ENCODE results near the gene MLKL.

Gene MLKL

DNA sequence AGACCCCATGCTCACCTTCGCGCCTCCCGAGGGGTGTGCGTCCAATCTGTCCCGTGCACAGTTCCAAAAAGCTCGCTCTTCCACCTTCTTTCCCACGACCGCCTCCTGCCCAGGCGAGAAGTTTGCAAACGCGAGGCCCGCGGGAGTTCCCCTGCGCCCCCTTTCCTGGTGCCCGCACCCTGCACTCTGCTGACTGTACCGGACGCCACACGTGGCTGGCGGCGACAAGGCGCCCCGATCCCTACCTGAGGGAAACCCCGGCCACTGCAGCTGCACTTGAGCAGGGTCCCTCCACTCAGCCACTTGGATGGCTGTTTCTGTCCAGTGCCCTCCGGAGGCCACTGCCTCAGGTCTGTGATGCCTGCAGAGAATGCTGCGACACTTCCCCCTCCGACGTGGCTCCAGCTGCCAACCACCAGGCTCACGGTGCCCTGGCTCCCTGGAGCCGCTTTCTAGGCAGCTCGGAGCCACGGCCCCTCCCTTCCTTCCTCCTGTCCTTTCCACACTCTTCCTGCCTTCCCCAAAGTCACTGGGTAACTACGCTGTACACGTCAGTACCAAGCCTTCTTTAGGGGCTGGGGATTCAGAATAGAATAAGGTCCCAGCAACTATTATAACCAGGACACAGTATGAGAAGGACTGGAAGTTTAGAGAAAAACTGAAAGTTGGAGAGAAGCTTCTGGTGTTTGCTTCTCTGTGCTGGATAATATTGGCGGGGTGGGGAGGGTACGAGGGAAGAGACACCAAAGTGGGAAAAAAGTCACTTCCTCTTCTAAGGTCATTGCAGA, at the start of gene MLKL:
Gene MLKL (minus strand): TSS at position 425 of the 788 bp plus-strand sequence. CDS start 5,105 bp downstream, outside the sequence.
- peak; percentile 32 for DNase-seq

DNA sequence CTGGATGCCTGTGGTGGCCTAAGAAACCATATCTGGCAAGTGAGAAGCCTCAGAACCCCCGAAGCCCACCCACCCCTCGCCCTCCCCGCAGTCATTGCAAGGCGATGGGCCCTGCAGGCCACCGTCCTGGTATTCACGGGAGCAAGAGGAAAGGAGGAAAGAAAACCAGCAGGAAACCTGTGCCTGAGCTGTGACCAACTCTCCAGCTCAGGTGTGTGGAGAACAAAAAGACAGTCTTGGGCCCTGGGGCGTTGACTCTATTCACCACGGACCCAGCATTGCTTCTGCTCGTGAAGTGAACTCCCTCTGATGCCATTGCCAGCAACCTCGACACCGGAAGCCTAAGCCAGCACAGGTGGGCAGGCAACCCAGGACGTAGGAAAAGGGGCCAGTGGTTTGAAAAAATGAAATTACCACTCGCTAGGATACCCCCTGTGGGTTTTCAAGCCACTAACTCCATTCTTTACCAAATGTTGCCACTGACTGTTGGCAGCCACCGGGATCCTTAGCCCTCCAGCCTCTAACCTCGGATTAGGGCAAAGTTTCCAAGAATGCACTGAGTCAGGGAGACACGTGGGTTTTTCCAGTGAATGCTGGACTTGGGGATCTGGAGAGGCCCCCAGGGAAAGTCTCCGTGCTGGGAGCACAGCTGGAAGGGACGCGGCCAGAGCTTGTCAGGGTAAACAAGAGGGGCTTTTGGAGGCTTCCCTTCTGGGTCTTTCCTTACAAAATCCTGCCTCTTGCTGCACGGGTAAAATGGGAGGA, 48.8 kb upstream of the MLKL start:
- DNase-seq: no peak

DNA sequence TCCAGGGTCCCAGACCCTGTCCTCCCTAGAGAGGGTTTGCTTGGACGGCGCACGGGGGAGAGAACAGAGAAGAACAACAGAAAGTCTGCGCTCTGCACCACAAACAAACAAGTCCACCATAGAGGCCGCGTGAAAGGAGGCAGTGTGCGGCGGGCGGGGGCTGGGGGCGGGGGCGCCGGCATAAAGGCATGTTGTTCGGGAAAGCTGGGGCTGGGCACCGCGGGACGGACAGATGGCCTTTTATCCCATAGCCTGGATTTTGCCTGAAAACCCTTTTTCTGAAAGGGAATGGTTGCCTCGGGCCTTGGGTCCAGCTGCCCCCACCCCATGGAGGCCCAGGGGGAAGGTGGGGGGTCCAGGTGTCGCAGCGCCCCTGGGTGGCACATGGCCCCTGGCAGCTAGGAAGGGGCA, 48.0 kb upstream of the MLKL start:
- no peak for DNase-seq

DNA sequence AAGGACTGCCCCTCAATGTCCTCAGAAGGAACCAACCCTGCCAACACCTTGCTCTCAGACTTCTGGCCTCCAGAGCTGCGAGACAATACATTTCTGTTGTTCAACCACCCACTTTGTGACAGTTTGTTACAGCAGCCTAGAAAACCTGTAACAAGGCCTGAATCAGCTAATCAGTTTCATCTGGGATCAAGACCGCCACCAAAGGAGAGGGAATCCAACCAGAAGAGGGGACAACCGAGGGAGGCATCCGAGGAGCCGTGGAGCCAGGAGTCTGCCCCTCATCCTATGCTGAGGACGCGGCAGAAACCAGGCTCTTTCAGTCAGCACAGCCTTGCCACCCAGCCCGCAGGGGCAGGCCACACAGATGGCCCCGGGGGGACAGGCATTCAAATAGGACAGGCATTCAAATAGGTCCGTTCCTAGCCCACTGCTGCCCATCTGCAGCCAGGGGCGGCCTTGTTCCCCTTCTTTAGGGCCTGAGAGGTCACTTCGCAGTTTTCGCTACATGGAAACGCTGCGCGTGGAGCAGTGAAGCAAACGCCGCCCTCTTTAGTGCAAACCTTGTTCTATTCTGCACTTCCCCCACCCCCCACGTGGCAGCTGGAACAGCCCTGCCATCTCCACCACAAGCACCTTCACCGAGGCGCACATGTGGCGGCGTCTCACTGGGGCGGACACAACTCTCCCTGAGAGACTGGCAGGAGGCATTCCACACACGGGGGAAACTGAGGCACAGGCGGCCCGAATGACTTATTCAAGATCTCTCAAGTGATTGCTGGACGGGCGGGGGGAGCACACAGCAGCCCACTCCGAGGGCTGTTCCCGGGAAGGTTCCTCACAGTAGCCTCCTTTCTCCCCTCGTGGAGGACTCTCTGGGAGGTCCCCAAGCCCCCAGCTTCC, 47.3 kb upstream of the MLKL start:
- no peak for DNase-seq

DNA sequence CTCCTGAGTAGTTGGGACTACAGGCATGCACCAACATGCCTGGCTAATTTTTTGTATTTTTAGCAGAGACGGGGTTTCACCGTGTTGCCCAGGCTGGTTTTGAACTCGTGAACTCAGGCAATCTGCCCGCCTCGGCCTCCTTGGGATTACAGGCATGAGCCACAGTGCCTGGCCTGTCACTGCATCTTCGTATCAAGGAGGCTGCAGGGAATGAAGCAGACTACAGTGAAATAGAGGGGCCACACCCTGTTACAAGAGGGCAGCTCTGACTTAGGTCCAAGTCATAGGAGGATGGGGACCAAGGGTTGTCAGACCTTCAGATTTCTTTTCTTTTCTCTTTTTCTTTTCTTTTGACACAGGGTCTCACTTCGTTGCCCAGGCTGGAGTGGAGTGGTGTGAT, 45.3 kb upstream of the MLKL start:
- DNase-seq: no peak

DNA sequence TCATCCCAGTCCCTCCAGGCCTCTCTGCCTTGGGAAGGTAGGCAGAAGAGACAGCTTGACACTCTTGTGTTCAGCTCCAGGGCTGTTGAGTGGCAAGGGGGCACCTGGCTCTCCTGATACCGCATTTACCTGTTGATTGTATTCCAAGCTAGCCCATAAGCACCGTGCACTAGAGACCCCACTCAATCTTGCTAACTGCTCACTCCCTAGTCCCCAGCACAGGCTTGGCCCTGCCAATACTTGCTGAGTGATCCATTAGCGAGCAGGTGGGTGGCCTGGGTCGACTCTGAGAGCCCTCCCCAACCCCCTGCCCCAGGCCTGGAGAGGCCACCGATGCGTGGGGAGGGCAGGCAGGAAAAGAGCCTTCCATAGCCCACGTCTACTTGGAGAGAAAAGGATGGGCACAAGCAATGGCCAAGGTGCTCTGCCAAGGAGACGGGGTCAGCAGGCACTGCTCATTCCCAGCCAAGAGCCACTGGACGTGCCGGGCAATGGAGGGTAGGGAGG, 44.5 kb upstream of the MLKL start:
- no peak for DNase-seq

DNA sequence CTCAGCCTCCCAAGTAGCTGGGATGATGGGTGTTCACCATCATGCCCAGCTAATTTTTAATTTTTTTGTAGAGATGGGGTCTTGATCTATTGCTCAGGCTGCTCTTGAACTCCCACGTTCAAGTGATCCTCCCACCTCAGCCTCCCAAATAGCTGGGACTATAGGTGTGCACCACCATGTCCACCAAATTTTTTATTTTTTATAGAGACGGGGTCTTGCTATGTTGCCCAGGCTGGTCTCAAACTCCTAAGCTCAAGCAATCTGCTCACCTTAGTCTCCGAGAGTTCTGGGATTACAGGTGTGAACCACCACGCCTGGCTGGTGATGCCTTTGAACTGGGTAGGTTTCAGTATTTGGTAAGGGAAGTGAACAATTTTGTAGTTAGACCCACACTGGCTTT, 43.9 kb upstream of the MLKL start:
- DNase-seq: no peak

DNA sequence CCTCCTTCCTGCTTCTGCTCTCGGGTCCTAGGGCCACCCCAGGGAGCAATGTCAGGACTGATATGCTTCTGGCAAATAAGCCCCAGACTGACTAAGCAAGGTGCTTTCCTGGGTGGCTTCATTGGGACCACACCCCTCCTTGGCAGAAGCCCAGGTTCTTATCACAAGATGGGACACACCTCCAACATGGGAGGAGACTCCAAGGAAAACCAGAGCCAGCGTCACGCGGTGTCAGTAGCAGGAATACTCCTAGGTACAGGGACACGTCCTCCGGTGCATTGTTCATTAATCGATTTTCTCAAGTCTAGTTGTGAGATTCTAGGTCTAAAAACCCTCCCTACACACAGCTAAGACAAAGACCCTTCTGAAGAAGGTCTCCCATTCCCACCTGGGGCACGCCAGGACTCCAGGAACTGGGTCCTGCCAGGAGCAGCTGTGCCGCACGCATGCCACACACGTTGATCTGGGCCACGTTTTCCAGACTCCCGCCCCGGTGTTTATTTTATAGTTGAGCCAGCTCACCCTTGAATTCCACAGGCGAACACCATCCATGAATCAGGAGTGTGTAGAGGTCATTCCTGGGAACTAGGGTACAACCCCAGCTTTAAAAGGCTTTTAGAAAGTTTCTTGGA, 43.1 kb upstream of the MLKL start:
- DNase-seq: peak; percentile 93

DNA sequence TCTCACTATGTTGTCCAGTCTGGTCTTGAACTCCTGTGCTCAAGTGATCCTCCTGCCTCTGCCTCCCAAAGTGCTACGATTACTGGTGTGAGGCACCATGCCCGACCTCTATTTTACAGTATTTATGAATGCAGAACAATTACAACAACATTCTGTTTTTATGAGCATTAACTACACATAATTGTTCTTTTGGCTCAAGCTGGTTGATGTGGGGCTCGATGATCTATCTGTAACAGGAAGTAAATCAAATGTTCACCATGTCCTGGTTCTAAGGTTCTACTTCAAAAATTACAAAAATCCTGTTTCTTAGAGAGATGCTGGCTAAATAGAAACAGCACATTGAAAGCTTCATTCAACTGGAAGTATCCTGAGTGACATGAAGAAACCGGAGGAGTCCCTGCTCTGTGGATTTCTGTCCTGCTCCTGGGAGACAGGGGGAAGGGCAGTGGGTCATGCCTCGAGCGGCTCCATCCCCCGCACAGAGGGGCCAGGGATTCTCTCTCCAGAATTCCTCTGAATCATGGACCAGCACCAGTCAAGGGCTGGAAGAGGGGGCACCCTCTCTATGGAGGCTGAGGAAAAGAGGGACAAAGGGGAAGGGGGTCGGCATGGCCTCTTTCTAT, 42.5 kb upstream of the MLKL start:
- DNase-seq: no peak

DNA sequence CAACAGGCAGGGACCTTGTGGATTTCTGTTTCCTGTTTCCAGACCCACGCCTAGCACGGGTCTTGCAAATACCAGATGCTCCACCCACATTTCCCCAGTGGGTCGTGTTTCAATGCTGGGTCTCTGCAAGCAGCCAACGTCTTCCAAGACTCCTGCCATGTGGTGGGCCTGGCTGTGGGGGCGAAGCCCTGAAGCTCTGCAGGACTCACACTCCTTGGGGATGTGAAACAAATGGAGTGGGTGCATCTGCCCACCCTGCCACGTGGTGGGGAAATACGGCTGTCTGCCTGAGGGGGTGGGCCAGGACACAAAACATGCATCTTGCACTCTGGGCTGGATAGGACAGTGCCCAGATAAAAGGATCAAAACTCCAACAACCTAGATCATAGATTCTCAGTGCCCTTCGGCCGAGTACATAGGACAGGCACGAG, 41.4 kb upstream of the MLKL start:
- no peak for DNase-seq

DNA sequence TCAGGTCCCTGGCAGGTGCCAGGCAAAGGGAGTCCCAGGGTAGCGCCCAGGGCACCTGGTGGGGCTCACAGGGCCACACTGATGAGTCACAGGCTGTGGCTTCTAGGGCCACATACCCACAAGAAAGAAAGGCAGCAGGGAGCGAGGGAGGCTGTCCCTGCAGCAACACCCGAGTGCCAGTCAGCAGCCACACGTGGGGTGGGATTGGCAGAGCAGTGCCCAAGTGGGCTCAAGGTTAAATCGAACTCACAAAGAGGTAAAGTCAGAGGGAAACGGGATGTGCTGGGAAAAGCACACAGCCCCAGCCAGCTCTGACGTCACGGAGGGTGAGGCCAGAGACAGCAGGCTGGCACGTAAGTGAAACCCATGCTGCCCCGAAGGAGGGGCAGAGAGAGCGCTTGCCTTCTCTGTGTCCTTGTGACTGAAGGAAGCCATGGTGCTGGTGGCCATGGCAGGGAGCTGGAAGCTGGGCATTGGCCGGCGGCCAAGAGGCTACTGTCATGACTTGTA, 40.2 kb upstream of the MLKL start:
- DNase-seq: no peak

DNA sequence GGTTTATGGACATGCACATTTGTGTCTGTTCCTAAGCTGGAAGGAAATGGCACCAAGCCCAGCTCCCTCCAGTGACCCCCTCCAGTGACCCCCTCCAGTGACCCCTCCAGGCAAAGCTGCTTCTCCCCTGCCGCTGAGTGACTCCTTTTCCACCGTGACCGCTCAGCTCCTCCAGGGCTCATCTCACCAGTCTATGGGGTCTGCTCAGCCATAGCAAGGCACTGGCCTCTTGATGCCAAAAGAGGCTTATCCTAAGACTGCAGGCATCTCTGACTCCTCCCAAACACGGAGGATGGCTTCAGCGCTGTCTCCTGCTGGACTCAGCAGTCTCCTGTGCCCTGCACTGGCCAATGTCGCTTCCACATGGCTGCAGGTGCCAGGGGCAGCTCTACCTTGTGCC, 38.6 kb upstream of the MLKL start:
- no peak for DNase-seq

DNA sequence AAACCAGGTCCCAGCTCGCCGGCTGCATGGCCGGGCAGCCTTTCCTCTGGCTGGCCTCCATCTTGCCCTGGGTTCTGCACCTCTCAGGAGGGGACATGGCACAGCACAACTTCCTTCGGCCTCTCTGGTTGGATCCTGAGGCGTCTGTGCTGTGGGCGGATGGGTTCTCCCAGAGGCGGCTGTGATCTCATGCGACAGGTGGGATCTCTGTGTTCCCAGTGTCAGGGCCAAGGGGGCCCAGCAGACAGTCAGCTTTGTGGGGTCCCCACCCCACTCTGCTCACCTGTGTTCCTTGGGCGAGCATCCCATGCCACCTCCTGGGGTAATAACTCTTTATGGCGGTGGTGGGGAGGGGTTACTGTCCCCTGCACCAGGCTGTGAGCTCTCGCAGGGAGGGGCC, 38.2 kb upstream of the MLKL start:
- no peak for DNase-seq

DNA sequence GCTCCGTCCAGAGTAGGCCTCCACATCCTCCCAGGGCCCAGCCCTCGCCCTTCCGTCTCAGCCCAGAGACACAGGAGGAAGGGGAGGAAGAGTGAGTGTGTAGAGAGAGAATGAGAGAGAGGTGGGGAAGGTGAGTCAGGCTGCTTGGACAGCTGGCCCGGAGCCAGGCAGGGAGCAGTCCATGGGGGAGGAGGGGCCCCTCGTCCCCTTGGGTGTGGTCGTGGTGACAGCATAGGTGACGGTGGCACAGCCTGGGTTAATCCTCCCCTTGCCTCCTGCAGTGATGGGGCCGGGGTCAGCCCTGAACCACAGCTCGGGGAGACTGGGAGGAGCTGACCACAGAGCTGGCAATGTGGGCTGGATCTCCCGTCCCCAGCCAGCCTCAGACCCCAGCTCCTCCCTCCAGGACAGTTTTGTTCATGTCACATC, 37.5 kb upstream of the MLKL start:
- no peak for DNase-seq

DNA sequence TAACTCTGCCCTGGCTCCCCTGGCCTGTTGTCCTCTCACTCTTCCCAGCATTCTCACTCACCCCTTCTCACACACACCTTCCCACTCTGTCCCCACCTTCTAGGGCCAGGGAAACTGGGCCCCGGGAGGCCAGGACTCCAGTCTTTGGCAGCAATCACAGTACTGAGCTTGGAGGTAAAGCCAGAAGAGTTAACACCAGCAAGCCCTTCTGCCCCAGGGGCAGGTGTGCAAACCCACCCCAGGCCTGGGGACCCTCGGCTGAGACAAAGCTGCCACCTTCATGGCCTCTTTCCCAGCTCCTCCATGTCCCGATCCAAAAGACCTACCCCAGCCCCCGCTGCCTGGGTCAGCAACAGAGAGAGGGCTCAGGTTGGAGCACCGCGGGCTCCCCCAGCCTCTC, 36.9 kb upstream of the MLKL start:
- DNase-seq: no peak

DNA sequence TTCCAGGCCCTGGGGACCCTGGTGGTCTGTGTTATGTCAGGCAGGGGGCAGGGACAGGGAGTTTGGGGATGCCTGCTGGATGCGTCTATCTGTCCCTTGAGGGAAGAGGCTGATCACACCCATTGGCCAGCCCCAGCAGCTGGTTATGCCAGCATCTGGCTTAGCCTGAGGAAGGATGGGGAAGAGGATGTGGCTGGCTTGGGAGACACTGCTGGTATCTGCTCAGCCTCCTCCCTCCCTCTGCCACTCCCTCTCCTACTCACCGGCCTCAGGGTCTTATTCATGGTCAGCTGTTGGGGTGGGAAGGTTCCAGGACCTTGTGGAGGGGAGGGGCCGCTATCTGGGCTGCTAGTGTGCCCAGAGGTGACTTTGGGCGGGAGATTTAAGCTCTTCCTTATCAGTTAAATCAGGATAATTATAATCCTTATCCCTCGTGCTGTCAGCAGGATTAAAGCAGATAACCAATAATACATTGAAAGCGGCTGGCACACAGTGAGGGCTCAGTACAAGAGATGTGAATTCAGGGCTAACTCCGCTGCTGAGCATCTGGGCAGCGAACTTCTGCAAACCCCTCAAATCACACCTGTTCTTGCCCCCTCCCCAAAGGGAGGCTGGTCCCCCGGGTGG, 36.0 kb upstream of the MLKL start:
- DNase-seq: no peak

DNA sequence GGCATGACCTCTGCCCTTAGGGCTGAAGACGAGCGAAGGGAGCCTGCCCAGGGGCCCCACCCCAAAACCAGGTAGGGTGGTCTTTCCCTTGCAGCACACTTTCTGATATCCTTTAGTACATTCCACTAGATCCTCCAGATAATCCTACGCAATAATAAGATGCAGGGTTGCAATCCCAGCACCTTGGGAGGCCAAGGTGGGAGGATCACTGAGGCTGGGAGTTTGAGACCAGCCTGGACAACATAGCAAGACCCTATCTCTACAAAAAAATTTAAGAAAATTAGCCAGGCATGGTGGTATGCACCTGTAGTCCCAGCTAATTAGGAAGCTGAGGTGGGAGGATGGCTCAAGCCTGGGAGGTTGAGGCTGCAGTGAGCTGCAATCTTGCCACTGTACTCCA, 34.9 kb upstream of the MLKL start:
- no peak for DNase-seq

DNA sequence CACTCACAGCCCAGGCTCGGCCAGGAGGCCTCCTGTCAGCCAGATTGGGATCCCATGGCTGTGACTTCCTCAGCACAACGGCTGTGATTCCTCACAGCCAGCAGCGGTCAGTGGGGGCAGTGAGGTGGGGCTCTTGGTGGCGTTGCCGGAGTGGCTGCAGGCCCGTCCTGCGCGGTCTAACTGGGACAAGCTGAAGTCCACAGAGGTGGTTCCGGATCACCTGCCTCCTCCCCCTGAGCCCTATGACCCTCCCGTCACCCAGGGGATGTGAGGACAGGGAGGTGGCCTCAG, 34.4 kb upstream of the MLKL start:
- DNase-seq: no peak

DNA sequence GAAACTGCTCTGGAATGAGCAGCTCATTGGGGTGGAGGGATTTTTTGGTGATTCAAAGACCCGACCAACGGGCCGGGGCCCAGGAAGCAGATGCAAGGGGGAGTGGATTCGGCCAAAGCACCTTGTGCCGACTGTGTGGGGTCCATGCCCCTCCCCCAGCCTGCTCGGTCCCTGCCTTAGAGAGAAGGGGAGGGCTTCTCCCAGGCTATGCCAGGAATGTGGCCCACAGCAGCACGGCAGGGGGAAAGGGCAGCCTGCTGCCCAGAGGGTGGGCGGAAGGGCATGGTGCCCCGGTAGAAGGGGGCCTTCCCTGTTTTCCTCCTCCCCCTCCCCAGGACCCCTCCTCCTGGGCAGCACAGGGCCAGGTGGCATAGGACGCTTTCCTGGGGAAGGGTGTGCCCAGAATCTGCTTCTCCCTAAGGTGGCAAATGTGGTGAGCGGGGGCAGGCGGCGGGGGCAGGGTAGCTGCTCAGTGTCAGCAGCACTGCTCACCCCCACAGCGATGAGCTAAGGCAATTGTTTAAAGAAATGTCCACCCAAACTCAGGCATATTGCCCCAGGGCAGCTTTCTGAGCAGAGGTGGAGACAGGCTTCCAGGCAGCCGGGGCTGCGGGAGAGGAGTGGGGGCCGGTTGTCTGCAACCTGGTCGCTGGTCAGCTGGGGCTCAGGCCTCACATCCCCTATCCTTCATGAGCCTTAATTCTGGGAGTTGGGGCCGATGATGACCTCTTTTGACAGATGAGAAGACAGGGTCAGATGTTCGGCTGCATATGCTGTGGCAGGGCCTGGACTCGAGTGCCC, 33.9 kb upstream of the MLKL start:
- no peak for DNase-seq

DNA sequence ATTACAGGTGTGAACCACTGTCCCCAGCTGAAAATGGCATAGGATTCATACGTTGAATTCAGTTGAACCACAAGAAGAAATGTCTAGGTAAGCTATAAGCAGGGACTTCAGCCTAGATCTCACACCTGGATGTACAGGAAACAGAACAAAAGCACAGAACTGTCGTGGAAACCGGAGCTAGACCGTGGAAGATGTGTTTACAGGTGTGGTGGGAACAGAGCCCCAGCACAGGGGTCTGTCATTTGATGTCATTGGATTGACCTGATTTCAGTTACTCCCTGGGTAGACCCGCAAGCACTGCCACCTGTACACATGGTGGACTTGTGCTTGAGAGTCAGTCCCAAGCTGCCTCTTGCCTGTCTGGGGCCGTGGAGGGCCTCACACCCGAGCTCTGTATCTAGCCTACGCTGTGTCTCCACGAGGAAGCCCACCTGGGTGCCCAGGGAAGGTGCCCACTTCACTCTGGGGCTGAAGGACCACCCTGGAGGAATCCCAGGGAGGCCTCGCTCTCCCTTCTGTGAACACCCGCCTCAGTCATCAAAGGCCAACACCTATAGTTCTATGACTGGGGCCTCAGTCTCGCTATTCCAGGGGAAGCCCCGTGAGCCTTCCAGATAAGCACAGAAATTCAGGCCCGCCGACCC, 32.2 kb upstream of the MLKL start:
- no peak for DNase-seq

Measured in COR-L47 (cell line).